Natural killer cell (primary cell): ENCODE measurements around the gene PPP1R12C. TPM values are rescaled to one million over a fixed set of nuclear protein-coding genes. Genes with fewer than 3 reads are reported as not detected.

ENCODE experiments used
- ATAC-seq, 3 donors: fragments of 150-1000 bp in 2 of 3; fragments of 200-7000 bp in 1 of 3; cut with Tn5 transposase; 1 replicate in 1 of 3; 2 replicates in 2 of 3; pipeline ENCODE4 v1.10.0; 2021; ENCODE audit warnings: mild to moderate bottlenecking in 2 of 3, moderate library complexity in 2 of 3
- DNase-seq, 2 donors: peaks; one replicate each; pipeline versions ENCODE4 v3.0.0 to v3.0.0-alpha.2; 2013 to 2021; ENCODE audit warnings: mixed read lengths in 1 of 2
- H3K27ac ChIP-seq: one replicate; pipeline ENCODE4 v1.5.1; 2013; ENCODE audit warnings: mild to moderate bottlenecking, low read length
- H3K27me3 ChIP-seq: one replicate; pipeline ENCODE4 v1.6.1; 2013; ENCODE audit warnings: low read length; ENCODE audit not compliant: control insufficient read depth, insufficient read depth
- H3K36me3 ChIP-seq: one replicate; pipeline ENCODE4 v1.6.1; 2013; ENCODE audit warnings: low read length; ENCODE audit not compliant: control insufficient read depth, insufficient read depth
- H3K4me1 ChIP-seq: one replicate; pipeline ENCODE4 v1.6.1; 2013; ENCODE audit warnings: low read length; ENCODE audit not compliant: control insufficient read depth, insufficient read depth
- H3K4me3 ChIP-seq: one replicate; pipeline ENCODE4 v1.5.1; 2013; ENCODE audit warnings: low read length
- H3K9me3 ChIP-seq: one replicate; pipeline ENCODE4 v1.6.1; 2013; ENCODE audit warnings: low read length; ENCODE audit not compliant: control insufficient read depth, insufficient read depth
- H3K27ac Mint-ChIP-seq, 2 donors: one replicate each; pipeline ENCODE4 v1.8.0; 2022; ENCODE audit warnings: mild to moderate bottlenecking in 2 of 2, mixed read lengths in 2 of 2, moderate library complexity in 1 of 2
- H3K27me3 Mint-ChIP-seq, 2 donors: one replicate each; pipeline ENCODE4 v1.8.0; 2022; ENCODE audit warnings: low read depth in 2 of 2, mixed read lengths in 2 of 2
- H3K36me3 Mint-ChIP-seq: one replicate; pipeline ENCODE4 v1.8.0; 2022; ENCODE audit warnings: mixed read lengths
- H3K4me1 Mint-ChIP-seq, 2 donors: one replicate each; pipeline ENCODE4 v1.8.0; 2022; ENCODE audit warnings: mixed read lengths in 2 of 2
- H3K4me3 Mint-ChIP-seq: one replicate; pipeline ENCODE4 v1.8.0; 2022; ENCODE audit warnings: mild to moderate bottlenecking, moderate library complexity, mixed read lengths
- H3K9me3 Mint-ChIP-seq, 2 donors: one replicate each; pipeline ENCODE4 v1.8.0; 2022; ENCODE audit warnings: mixed read lengths in 2 of 2
- CTCF ChIP-seq: fragments of 200-600 bp; IDR thresholded peaks from one replicate; pipeline ENCODE4 v1.8.0; 2022; ENCODE audit warnings: antibody characterized with exemption
- WGBS: methylation state at CpG from one replicate; pipeline ENCODE4 v1.1.7; 2013; ENCODE audit warnings: missing lambda C conversion rate; ENCODE audit not compliant: insufficient coverage; 5-methylcytosine and 5-hydroxymethylcytosine counted together
- intact Hi-C: fragments of 100-400 bp; cut with micrococcal nuclease; formaldehyde crosslinking; loops from one replicate; pipeline ENCODE4 v1.14.2; 2022
- total RNA-seq, 4 donors: library from RNA; stranded (reverse); fragments of 120-200 nt in 1 of 4; gene quantifications; one replicate each; pipeline versions ENCODE4 v1.2.3 to v1.2.4, GENCODE V29; 2013 to 2022

PPP1R12C gene
- total RNA-seq, 3 donors from 2014 or later (not counting 1 experiment from before 2014, with no cell fraction given) = 162 to 178 (median 174) TPM

- Histone ChIP-seq H3K27me3 (no peaks in the 10 kb centered on the region), H3K9me3 (no peaks in the 10 kb centered on the region), H3K4me3 (no peak overlapping the region), H3K36me3 (peaks cover 43% of the 10 kb centered on the region), H3K4me1 (no peaks in the 10 kb centered on the region), H3K27ac (no peak overlapping the region)
- Mint-ChIP-seq H3K27me3 (no peaks in the 10 kb centered on the region), H3K36me3 (no peaks in the 10 kb centered on the region), H3K4me3 (no peak overlapping the region), H3K9me3 (no peaks in the 10 kb centered on the region), H3K4me1 (peaks cover 0 to 10% of the 10 kb centered on the region in 2 donors), H3K27ac (no peak overlapping the region)
- TF ChIP-seq CTCF = no peak
- DNase-seq (no peak), ATAC-seq (no peak)
- 92% methylated on average over 23 of the region's 23 CpGs for WGBS
- intact Hi-C loops = no loop called here
Observed at GRCh38 chr19:55095260-55096060, 22.0 kb downstream of the PPP1R12C start.

DNA sequence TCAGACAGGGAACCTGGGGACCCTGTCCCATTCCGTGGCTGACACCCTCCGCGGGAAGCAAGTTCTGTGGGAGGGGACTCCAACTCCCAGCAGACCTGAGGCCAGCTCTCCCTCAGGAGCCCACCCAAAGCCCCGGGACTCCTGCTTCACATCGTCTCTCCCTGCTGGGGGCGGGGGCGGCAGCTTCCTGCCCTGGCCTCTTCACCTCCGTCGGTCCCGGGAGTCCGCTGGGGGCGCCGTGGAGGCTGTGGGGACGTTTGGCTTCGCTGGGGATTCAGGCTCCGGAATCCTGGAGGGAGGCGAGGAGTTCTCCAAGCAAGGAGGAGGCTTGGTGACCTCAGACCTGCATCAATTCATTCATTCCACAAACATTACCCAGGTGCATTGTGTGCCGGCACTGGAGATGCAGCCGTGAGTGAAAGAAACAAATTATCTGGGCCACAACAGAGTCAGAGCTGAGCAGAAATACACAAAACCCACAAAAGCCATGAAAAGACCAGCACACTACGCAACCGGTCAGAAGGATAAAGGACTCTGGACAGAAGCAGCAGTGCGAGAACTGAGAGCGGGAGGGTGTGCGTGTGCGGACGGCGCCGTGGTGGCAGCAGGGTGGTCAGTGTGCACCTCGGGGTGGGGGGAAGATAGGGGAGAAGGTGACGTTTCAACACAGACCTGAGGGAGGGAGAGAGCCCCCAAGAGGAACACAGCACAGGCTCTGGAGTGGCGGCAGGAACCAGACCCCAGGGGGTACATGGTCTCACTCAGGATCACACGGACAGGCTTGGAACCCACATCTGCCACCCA, 22.8 kb downstream of the PPP1R12C start:
- Mint-ChIP-seq H3K9me3 (no peaks in the 10 kb centered on the region), H3K4me1 (peaks cover 0 to 12% of the 10 kb centered on the region in 2 donors), H3K36me3 (no peaks in the 10 kb centered on the region), H3K4me3 (no peak overlapping the region), H3K27me3 (peaks cover under 1 to 2% of the 10 kb centered on the region in 2 donors), H3K27ac (no peak overlapping the region)
- ATAC-seq (no peak), DNase-seq (no peak)
- intact Hi-C loops = no loop called here
- H3K9me3 ChIP-seq = no peaks in the 10 kb centered on the region
- no peaks in the 10 kb centered on the region for H3K27me3 ChIP-seq
- no peaks in the 10 kb centered on the region for H3K4me1 ChIP-seq
- no peak overlapping the region for H3K4me3 ChIP-seq
- no peak overlapping the region for H3K27ac ChIP-seq
- TF ChIP-seq CTCF = no peak
- WGBS = 97% methylated on average over 32 of the region's 32 CpGs
- H3K36me3 ChIP-seq = peaks cover 42% of the 10 kb centered on the region

- peaks cover 8% of the 10 kb centered on the region for H3K27me3 ChIP-seq
- Mint-ChIP-seq H3K4me1 (peaks cover 12 to 26% of the 10 kb centered on the region in 2 donors), H3K27ac (no peak overlapping the region), H3K36me3 (no peaks in the 10 kb centered on the region), H3K4me3 (no peak overlapping the region), H3K27me3 (peaks cover 19 to 20% of the 10 kb centered on the region in 2 donors), H3K9me3 (no peaks in the 10 kb centered on the region)
- peaks cover 11% of the 10 kb centered on the region for H3K4me1 ChIP-seq
- H3K4me3 ChIP-seq = no peak overlapping the region
- intact Hi-C loops = no loop called here
- no peak for TF ChIP-seq CTCF
- DNase-seq (no peak), ATAC-seq (no peak)
- H3K9me3 ChIP-seq = no peaks in the 10 kb centered on the region
- H3K36me3 ChIP-seq = peaks cover 24% of the 10 kb centered on the region
- H3K27ac ChIP-seq = no peak overlapping the region
- 98% methylated on average over 41 of the region's 49 CpGs for WGBS
Observed at GRCh38 chr19:55092423-55093318, 24.8 kb downstream of the PPP1R12C start.
